GM23338 (cell line): Measurements from ENCODE around the gene DNAJC16. TPM values are rescaled to one million over a fixed set of nuclear protein-coding genes. Genes with fewer than 3 reads are reported as not detected.

ENCODE experiments used
- ATAC-seq: fragments of 200-7000 bp; cut with Tn5 transposase; 3 replicates; pipeline ENCODE4 v1.9.1; 2020
- DNase-seq: peaks from one replicate; pipeline ENCODE4 v3.0.0-alpha.2; 2015; ENCODE audit warnings: low spot score
- H2AFZ ChIP-seq: fragments of 200-600 bp; sonication (generic); 2 replicates; pipeline ENCODE4 v1.8.0; 2016; ENCODE audit warnings: antibody characterized with exemption, mild to moderate bottlenecking, moderate library complexity
- H3F3A ChIP-seq: fragments of 200-600 bp; sonication (generic); replicated peaks from 2 replicates; pipeline ENCODE4 v1.8.0; 2017; ENCODE audit warnings: antibody characterized with exemption, mixed run types, low read depth
- H3K27ac ChIP-seq: fragments of 200-600 bp; sonication (generic); 2 replicates; pipeline ENCODE4 v1.6.1; 2016; ENCODE audit warnings: low read depth
- H3K27me3 ChIP-seq: fragments of 200-600 bp; sonication (generic); 2 replicates; pipeline ENCODE4 v1.8.0; 2016; ENCODE audit warnings: mild to moderate bottlenecking, mixed run types, moderate library complexity; ENCODE audit not compliant: insufficient read depth
- H3K36me3 ChIP-seq: fragments of 200-600 bp; sonication (generic); 2 replicates; pipeline ENCODE4 v1.8.0; 2016; ENCODE audit warnings: mild to moderate bottlenecking; ENCODE audit not compliant: insufficient read depth
- H3K4me1 ChIP-seq: fragments of 200-600 bp; sonication (generic); 2 replicates; pipeline ENCODE4 v1.8.0; 2016; ENCODE audit warnings: mild to moderate bottlenecking, moderate library complexity; ENCODE audit not compliant: insufficient read depth
- H3K4me2 ChIP-seq: fragments of 200-600 bp; sonication (generic); 2 replicates; pipeline ENCODE4 v1.7.1; 2017; ENCODE audit warnings: mixed run types
- H3K4me3 ChIP-seq: fragments of 200-600 bp; sonication (generic); 2 replicates; pipeline ENCODE4 v1.6.1; 2016; ENCODE audit warnings: mixed run types
- H3K79me2 ChIP-seq: fragments of 200-600 bp; sonication (generic); replicated peaks from 2 replicates; pipeline ENCODE4 v1.8.0; 2017; ENCODE audit warnings: mild to moderate bottlenecking; ENCODE audit not compliant: insufficient read depth
- H3K9me2 ChIP-seq: fragments of 200-600 bp; sonication (generic); 2 replicates; pipeline ENCODE4 v1.8.0; 2017; ENCODE audit not compliant: insufficient read depth
- H4K20me1 ChIP-seq: fragments of 200-600 bp; sonication (generic); replicated peaks from 2 replicates; pipeline ENCODE4 v1.8.0; 2017; ENCODE audit warnings: mild to moderate bottlenecking; ENCODE audit not compliant: insufficient read depth
- H3K27ac Mint-ChIP-seq: 2 replicates; pipeline ENCODE4 v1.8.0; 2020; ENCODE audit warnings: inconsistent platforms, mild to moderate bottlenecking, moderate library complexity, mixed read lengths
- H3K27me3 Mint-ChIP-seq: 3 replicates; pipeline ENCODE4 v1.8.0; 2022; ENCODE audit warnings: low read depth, mild to moderate bottlenecking, moderate library complexity, mixed read lengths, inconsistent platforms; ENCODE audit not compliant: insufficient read depth, poor library complexity
- H3K36me3 Mint-ChIP-seq: 3 replicates; pipeline ENCODE4 v1.8.0; 2021; ENCODE audit warnings: low read depth, mild to moderate bottlenecking, inconsistent platforms, moderate library complexity, mixed read lengths
- H3K4me1 Mint-ChIP-seq: 3 replicates; pipeline ENCODE4 v1.8.0; 2020; ENCODE audit warnings: mild to moderate bottlenecking, inconsistent platforms, mixed read lengths
- H3K4me3 Mint-ChIP-seq: 3 replicates; pipeline ENCODE4 v1.8.0; 2021; ENCODE audit warnings: moderate library complexity, mild to moderate bottlenecking, inconsistent platforms, mixed read lengths
- H3K9me3 Mint-ChIP-seq: 3 replicates; pipeline ENCODE4 v1.8.0; 2020; ENCODE audit warnings: moderate library complexity, mild to moderate bottlenecking, inconsistent platforms, mixed read lengths
- CREB1 ChIP-seq: fragments of 250-450 bp; sonication (Bioruptor Pico); IDR thresholded peaks from 2 replicates; pipeline ENCODE4 v1.5.0; 2020; ENCODE audit warnings: low read depth, mild to moderate bottlenecking, moderate library complexity
- EZH2phosphoT487 ChIP-seq: fragments of 200-600 bp; sonication (generic); IDR thresholded peaks from one replicate; pipeline ENCODE4 v1.8.1; 2018; ENCODE audit warnings: antibody characterized with exemption; ENCODE audit not compliant: unreplicated experiment
- JUNB ChIP-seq: IDR thresholded peaks from one replicate; pipeline ENCODE4 v1.6.1; 2016; ENCODE audit warnings: antibody characterized with exemption; ENCODE audit not compliant: unreplicated experiment
- POLR2AphosphoS5 ChIP-seq: IDR thresholded peaks from 2 replicates; pipeline ENCODE4 v1.6.1; 2016; ENCODE audit warnings: antibody characterized with exemption, low read depth
- ZNF114 ChIP-seq: fragments of 250-450 bp; sonication (Bioruptor Pico); IDR thresholded peaks from 2 replicates; pipeline ENCODE4 v1.5.0; 2020; ENCODE audit warnings: mild to moderate bottlenecking, moderate library complexity
- polyA plus RNA-seq: library from polyadenylated mRNA; unstranded; fragments of >200 nt; fragmentation: Nextera tagmentation; extraction: Ambion mirVana; gene quantifications from 2 replicates; pipeline ENCODE4 v1.2.1, GENCODE V29; 2016
- total RNA-seq: library from RNA; depleted of rRNA; stranded (reverse); fragments of >200 nt; shearing (Covaris generic); gene quantifications from 2 replicates; pipeline ENCODE4 v1.2.3, GENCODE V29; 2014
- TF ChIP-seq, protein P1 (sequence below): fragments of 250-450 bp; sonication (Bioruptor Pico); IDR thresholded peaks from 2 replicates; pipeline ENCODE4 v1.5.0; 2020; ENCODE audit warnings: mild to moderate bottlenecking, moderate library complexity
- TF ChIP-seq, protein P2 (sequence below), 2 experiments: fragments of 200-600 bp in 1 of 2; sonication (generic) in 1 of 2; conservative IDR thresholded peaks; 2 replicates each; pipeline versions ENCODE4 v1.5.1 to v1.6.1; 2016 to 2017; ENCODE audit warnings: antibody characterized with exemption in 2 of 2, low read depth in 2 of 2, mild to moderate bottlenecking in 2 of 2, moderate library complexity in 1 of 2

Gene DNAJC16
- total and polyA plus RNA-seq, 2 experiments from 2014 or later: 6.3 to 18.0 TPM

DNA sequence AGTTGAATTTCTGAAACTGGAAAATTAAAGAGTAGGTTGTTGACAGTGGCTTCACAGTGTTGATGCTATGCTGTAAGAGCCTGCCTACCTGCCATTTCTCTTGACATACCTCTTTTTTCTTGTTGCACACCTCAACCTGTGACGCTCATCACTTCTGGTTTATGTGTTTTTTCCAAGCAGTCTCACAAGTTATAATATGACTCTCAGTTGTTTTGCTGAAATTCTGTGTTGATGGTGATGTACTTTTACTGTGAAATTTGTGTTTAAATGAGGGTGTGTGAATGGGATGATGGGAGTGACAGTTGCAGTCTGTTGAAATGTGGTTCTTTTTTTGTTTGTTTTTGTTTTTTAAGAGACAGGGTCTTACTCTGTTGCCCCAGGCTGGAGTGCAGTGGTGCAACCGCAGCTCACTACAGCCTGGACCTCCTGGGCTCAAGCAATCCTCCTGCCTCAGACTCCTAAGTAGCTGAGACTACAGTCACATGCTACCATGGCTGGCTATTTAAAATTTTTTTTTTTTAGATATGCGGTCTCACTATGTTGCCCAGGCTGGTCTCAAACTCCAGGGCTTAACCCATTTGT, 97.6 kb downstream of the DNAJC16 start:
- Histone ChIP-seq H3F3A (no peaks in the 10 kb centered on the region), H3K4me3 (no peak overlapping the region), H3K9me2 (no peaks in the 10 kb centered on the region), H4K20me1 (peaks cover 64% of the 10 kb centered on the region), H3K36me3 (peaks cover 27% of the 10 kb centered on the region), H3K4me2 (no peak overlapping the region), H3K79me2 (peaks cover 93% of the 10 kb centered on the region), H3K27me3 (no peaks in the 10 kb centered on the region), H3K4me1 (0 out of 2 replicates have a peak, but pooled peaks cover 12% of the 10 kb centered on the region), H2AFZ (no peak overlapping the region), H3K27ac (no peak overlapping the region; the same call in 1 of the 2 replicates)
- Mint-ChIP-seq H3K4me3 (no peak overlapping the region; the same call in 2 of the 3 replicates), H3K27me3 (peaks cover 4% of the 10 kb centered on the region), H3K4me1 (peaks cover 11% of the 10 kb centered on the region), H3K9me3 (no peaks in the 10 kb centered on the region), H3K36me3 (peaks cover 30% of the 10 kb centered on the region), H3K27ac (no peak overlapping the region)
- TF ChIP-seq ZNF114 (CRISPR knock-in tag) (no peak), CREB1 (CRISPR knock-in tag) (no peak), POLR2AphosphoS5 (no peak), EZH2phosphoT487 (no peak), JUNB (no peak)
- TF ChIP-seq, protein P1, sequence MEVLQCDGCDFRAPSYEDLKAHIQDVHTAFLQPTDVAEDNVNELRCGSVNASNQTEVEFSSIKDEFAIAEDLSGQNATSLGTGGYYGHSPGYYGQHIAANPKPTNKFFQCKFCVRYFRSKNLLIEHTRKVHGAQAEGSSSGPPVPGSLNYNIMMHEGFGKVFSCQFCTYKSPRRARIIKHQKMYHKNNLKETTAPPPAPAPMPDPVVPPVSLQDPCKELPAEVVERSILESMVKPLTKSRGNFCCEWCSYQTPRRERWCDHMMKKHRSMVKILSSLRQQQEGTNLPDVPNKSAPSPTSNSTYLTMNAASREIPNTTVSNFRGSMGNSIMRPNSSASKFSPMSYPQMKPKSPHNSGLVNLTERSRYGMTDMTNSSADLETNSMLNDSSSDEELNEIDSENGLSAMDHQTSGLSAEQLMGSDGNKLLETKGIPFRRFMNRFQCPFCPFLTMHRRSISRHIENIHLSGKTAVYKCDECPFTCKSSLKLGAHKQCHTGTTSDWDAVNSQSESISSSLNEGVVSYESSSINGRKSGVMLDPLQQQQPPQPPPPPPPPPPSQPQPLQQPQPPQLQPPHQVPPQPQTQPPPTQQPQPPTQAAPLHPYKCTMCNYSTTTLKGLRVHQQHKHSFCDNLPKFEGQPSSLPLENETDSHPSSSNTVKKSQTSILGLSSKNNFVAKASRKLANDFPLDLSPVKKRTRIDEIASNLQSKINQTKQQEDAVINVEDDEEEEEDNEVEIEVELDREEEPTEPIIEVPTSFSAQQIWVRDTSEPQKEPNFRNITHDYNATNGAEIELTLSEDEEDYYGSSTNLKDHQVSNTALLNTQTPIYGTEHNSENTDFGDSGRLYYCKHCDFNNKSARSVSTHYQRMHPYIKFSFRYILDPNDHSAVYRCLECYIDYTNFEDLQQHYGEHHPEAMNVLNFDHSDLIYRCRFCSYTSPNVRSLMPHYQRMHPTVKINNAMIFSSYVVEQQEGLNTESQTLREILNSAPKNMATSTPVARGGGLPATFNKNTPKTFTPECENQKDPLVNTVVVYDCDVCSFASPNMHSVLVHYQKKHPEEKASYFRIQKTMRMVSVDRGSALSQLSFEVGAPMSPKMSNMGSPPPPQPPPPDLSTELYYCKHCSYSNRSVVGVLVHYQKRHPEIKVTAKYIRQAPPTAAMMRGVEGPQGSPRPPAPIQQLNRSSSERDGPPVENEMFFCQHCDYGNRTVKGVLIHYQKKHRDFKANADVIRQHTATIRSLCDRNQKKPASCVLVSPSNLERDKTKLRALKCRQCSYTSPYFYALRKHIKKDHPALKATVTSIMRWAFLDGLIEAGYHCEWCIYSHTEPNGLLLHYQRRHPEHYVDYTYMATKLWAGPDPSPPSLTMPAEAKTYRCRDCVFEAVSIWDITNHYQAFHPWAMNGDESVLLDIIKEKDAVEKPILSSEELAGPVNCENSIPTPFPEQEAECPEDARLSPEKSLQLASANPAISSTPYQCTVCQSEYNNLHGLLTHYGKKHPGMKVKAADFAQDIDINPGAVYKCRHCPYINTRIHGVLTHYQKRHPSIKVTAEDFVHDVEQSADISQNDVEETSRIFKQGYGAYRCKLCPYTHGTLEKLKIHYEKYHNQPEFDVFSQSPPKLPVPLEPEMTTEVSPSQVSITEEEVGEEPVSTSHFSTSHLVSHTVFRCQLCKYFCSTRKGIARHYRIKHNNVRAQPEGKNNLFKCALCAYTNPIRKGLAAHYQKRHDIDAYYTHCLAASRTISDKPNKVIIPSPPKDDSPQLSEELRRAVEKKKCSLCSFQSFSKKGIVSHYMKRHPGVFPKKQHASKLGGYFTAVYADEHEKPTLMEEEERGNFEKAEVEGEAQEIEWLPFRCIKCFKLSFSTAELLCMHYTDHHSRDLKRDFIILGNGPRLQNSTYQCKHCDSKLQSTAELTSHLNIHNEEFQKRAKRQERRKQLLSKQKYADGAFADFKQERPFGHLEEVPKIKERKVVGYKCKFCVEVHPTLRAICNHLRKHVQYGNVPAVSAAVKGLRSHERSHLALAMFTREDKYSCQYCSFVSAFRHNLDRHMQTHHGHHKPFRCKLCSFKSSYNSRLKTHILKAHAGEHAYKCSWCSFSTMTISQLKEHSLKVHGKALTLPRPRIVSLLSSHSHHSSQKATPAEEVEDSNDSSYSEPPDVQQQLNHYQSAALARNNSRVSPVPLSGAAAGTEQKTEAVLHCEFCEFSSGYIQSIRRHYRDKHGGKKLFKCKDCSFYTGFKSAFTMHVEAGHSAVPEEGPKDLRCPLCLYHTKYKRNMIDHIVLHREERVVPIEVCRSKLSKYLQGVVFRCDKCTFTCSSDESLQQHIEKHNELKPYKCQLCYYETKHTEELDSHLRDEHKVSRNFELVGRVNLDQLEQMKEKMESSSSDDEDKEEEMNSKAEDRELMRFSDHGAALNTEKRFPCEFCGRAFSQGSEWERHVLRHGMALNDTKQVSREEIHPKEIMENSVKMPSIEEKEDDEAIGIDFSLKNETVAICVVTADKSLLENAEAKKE (CRISPR knock-in tag): no peak
- TF ChIP-seq, protein P2, sequence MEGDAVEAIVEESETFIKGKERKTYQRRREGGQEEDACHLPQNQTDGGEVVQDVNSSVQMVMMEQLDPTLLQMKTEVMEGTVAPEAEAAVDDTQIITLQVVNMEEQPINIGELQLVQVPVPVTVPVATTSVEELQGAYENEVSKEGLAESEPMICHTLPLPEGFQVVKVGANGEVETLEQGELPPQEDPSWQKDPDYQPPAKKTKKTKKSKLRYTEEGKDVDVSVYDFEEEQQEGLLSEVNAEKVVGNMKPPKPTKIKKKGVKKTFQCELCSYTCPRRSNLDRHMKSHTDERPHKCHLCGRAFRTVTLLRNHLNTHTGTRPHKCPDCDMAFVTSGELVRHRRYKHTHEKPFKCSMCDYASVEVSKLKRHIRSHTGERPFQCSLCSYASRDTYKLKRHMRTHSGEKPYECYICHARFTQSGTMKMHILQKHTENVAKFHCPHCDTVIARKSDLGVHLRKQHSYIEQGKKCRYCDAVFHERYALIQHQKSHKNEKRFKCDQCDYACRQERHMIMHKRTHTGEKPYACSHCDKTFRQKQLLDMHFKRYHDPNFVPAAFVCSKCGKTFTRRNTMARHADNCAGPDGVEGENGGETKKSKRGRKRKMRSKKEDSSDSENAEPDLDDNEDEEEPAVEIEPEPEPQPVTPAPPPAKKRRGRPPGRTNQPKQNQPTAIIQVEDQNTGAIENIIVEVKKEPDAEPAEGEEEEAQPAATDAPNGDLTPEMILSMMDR (conservative IDR thresholded peaks at IDR 0.05; ENCODE audit: low read depth in 2 of 2): no peak
- no peak for ATAC-seq
- no peak for DNase-seq
